HG02571 (cell line): Measurements from ENCODE around the gene RNF144A.
"Not testable (repeated sequence)": the region's sequence is repeated elsewhere in the genome, so short reads cannot be mapped to it uniquely, and the experiment has no call there.

Experiments used
- ATAC-seq: cut with Tn5 transposase; IDR thresholded peaks from one replicate; pipeline ENCODE4 v1.9.1; 2021; ENCODE audit warnings: mild to moderate bottlenecking, moderate library complexity; ENCODE audit not compliant: unreplicated experiment

RNF144A gene

DNA sequence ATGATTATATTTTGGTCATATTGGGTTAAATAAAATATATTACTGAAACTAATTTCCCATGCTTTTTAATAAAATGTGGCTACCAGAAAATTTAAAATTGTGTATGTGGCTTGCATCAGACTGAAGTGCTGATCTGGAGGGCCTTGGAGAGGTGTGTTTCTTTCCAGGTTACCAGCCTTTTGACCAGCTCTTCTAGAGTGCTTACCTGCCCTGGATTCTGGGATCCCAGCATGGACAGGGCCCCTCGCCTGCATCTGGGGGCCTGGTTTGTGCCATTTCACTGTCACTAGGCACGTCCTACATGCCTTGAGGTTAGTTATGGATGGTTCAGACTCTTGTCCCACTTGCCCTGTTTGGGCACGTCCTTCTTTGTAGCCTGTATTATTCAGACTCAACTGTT, 10.5 kb downstream of the RNF144A start:
- no peak for ATAC-seq

DNA sequence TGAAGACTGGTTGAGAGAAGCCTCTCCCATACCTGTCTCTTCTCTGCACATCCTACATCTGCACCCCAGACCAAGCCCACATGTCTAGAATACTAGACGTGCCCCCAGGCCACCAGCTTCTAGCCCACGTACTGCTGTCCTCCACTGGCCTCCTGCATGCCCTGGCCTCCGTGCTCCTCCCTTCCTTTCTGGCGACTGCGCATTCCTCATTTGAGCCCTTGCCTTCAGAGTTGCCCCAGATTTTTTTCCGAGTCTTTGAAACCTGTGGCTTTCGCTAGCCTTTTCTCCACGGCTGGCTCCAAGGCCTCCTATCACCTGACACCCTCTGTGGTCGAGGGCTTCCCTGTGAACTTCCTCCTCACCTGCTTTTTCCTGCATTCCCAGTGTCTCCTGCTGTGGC, 11.2 kb downstream of the RNF144A start:
- no peak for ATAC-seq

DNA sequence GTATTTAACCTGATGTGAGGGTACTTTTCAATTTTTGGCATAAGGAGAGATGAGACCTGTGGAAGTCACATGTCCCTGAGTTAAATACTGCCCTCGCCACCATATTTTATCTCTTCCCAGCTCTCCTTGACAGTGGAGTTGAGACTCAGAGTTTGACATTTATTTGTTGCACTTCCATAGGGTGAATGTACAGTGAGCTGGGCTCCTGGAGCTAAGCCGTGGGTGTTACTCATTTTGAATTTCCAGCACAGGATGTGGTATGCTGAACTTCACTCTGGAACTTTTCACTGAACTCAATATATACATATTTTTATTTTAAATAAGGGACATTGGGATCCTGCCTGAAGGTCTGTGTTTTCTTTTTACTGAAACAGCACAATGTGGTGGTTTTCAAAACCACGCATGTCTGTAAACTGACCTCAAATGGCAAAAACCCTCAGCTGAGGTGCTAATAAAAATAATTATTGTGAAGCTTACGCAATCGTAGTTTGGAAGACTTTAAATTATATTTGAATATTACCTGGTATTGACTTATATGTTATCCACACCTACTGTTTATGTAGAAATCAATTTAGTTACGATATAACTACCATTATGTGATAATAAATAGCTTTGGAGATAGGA, 12.1 kb downstream of the RNF144A start:
- no peak for ATAC-seq

DNA sequence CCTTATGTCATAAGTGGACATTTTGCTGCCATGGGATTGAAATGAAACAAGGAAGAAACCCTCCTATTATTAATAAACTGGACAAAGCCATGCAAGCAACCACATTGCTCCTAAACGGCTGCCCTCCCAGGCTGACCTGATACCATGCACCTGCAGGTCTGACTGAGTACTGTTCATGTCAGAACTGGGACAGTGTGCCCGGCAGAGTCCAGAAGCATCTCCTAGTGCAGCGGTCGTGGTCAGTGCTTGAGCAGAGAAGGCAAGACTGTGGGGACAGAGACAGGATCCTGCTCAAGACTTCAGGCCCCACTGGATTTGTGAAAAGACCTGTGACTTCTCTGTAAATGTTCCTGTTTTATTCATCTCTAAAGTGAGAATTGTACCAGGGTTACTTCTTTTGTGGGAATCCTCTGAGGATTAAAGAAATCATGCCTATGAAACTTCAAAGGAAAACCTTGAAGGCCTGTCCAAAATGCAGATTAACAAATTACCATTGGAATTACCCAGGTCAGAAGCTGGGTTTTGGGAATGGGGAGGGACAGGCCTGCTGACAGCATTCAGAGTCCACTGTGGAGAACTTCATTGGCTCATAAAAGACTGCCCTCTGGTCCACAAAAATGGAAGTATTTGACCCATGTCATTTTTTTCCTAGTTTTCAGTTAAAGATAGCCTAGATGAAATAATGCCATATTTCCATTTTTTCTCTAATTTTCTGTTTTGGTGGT, 13.9 kb downstream of the RNF144A start:
- ATAC-seq, result no peak

DNA sequence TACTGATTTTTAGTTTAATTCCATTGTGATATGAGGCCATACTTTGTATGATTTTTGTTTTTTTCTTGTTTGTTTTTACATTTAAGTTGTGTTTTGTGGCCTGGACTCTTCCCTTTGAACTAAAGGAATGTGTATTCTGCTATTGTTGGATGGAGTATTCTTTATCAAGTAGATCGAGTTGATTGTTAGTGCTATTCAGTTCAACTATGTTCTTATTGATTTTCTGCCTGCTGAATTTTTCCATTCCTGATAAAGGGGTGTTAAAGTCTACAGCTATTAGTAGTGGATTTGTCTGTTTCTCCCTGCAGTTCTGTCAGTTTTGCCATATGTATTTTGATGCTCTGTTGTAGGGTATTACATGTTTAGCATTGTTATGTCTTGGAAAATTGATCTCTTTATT, 14.5 kb downstream of the RNF144A start:
- no peak for ATAC-seq

DNA sequence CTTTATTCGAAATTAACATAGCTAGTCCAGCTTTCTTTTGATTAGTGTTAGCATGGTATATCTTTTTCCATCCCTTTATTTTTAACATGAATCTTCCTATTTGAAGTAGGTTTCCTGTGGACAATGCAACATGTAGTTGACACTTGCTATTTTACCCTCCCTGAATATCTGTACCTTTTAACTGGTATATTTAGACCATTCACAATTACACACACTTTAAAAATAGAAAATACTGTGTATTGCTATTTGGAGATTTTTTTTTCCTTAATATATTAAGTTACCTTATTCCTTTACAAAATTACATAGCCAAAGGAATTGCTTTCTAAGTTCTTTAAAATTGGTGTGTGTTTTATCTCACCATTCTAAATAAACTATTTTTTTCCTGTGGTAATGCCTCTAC, 15.0 kb downstream of the RNF144A start:
- no peak for ATAC-seq

DNA sequence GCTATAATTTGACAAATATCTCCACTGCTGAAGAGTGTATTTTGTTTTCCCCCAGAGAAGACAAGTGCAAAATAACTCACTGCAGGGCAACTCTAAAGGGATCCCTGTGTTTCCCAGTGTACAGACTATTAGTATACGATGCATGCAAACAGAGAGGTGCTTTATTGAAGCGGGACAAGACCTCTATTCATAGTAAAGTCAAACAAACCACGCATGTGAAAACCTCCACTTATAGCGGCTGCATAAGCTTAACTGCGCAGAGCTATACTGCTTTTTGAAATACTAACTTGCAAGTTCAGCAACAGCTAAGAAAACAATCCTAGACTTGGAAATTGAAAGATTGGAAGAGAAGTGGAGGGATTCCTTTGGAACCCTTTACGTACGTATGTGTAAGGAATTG, 15.6 kb downstream of the RNF144A start:
- ATAC-seq, result no peak

DNA sequence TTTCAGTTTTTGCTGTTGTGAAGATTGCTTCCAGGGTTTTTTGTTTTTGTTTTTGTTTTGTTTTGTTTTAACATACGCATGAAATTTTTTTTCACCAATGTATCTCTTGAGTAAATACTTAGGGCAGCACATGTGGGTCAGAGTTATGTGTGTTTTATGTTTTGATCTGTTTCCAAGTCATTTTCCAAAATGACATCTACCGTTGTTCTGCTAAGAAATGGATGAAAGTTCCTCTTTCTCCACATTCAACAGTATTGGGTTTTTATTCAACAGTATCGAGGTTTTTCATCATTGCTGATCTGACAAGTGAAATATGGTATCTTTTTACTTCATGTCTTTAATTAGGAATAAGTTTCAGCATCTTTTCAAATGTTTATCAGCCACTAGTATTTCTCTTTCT, 16.7 kb downstream of the RNF144A start:
- no peak for ATAC-seq

DNA sequence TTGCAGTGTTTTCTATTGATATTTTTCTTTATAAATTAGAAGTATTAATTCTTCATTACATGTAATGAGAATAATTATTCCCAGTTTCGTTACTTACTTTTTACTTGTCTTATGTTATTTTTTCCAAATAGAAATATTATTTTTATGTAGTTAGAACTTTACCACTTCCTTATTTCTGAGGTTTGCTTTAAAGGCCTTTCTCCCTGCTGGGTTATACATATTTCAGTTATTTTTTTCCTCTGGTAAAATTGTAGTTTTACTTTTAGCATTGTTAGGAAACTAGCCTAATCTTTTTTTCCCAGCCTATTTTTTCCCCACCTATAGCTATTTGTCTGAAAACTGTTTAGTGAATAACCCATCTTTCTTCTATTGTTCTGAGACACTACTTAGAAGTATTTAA, 17.1 kb downstream of the RNF144A start:
- no peak for ATAC-seq

DNA sequence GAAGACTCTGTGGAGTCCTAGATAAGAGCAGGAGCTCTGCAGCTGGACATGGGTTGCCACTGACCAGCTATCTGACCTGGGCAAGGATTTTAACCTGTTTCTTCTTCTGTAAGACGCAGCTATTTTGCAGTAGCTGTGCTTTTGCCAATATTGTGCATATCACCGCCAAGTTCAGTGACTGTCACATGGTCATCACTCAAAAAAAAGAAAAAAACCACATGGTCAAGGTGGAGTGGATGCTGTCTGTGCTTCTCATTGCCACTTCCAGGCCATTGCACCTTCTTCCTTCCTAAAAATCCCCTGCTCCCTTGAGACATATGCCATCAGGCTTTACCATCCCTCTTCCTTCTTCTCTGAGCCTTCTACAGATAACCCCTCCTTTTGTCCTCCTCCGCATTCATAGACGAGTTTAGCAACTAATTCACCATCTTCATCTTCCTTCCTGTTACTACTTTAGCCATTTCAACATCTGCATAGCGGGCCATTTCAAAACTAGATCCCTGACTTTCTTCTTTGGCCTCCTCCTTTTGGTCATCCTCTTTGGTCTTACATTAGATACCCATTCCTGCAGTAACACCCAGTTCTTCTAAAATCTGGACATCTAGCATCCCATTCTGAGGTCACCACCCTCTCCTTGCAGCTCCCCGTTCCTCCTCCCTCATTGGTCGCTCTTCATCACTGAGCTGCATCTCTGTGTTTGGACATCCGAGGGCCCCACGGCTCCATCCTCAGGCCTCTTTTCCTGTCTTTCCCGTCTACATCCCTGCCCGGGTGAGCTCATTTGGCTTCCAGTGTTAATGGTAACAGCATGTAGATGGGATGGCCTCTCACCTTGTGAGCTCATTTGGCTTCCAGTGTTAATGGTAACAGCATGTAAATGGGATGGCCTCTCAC, 17.8 kb downstream of the RNF144A start:
- ATAC-seq, result no peak

DNA sequence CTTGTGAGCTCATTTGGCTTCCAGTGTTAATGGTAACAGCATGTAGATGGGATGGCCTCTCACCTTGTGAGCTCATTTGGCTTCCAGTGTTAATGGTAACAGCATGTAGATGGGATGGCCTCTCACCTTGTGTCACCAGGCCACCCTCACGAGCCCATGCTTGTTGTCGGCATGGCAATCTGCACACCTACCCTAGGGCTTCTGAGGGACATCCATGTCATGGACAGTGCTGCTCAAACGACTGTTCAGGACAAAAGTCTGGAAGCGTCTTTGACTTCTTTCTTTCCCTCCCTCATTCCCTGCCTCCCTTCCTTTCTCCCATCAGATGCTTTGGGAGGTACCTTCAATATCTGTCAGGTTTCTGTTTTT, 18.4 kb downstream of the RNF144A start:
- ATAC-seq, result not testable (repeated sequence)

DNA sequence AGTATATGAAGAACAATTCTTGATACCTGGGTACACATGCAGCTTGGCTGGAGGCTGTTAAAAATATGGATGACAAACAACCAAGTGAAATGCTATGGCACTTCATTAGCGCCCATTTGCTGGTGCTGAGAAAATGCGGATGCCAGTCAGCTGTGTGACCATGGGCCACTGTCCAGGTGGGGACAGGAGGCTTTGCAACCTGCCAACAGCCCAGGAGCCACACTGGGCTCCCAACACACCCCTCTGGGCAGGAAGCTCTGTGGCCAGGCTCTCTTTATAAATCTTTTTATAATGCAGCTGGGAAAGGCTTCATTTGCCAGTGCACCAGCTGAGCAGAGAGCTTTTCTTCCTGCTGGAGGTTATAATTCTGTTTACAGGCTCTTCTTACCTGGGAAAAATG, 19.9 kb downstream of the RNF144A start:
- ATAC-seq, result no peak

DNA sequence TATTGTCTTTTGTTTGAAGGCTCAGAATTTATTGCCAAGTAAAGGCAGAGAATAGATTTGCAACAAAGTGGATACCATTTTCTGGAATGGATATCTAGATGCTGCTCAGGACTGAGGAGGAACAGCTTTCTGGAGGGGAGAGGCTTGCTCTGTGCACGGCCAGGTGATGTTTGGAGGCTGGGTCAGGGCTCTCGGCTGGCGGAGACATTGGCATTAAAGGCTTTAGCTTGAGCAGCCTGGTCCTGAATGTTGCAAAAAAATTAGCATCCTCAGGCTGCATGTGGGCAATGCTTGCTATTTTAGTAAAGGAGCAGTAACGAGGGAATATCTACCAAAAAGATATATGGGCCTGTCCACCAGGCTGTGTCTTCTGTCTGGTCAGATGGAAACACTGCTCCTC, 20.4 kb downstream of the RNF144A start:
- no peak for ATAC-seq

DNA sequence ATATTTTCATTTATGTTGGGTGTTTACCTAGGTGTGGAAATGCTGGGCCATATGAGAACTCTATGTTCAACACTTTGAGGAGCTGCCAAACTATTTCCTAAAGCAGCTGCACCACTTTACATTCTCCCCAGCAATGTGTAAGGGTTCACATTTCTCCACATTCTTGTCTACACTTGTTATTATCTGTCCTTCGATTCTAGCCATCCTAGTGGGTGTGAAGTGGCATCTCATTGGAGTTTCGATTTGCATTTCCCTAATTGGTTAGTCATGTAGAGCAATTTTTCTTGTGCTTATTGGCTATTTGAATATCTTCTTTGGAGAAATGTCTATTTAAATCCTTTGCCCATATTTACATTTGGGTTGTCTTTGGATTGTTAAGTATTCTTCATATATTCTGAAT, 21.9 kb downstream of the RNF144A start:
- no peak for ATAC-seq

DNA sequence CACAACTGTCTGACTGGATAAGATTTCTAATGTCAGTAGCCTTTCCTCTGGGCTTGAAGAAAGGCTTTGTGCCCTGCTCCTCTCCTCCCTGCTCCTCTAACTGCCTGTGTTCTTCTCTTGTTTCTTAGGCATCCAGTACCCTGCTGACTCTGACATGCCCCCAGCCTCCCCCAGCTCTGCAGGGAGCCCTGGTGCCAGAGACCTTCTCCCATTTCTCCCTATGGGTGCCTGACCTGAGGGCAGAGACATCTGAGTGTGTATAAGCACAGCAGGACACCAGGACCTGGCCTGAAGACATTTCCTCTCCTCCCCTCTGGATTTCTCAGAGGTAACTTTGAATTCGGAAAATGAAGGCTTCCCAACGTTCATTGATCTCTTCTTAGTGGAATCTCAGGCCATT, 23.6 kb downstream of the RNF144A start:
- ATAC-seq, result no peak

DNA sequence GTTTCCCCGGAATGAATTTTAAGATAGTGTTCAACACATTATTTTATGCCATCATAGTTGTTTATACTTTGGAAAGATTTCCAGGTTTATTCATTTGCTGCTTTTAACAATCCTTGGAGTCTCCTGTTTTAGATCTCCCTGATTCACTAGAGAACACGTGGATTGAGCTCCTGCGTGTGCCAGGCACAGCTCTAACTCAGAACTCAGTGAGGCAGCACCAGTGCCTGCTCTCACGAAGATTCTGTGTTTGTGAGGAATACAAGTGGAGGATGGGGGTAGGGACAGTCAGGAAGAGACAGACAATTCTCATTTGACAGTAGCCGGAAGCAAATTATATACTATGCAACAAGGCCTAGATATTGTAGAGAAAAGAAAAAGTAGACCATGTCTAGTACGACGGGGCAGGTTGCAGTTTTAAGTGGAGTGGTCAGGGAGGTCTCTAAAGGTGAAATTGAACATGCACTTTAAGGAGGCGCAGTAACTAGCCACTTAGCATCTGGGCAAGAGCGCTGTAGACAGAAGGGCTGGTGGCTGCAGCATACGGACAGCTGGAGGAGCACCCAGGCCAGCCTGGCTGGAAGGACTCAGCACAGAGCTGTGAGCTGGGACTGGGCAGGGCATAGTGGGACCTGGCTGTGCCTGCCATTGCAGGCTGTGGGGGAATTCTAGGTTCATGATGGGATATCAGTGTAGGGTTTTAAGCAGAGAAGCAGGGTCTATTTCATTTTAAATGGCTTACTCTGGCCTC, 24.3 kb downstream of the RNF144A start:
- no peak for ATAC-seq

DNA sequence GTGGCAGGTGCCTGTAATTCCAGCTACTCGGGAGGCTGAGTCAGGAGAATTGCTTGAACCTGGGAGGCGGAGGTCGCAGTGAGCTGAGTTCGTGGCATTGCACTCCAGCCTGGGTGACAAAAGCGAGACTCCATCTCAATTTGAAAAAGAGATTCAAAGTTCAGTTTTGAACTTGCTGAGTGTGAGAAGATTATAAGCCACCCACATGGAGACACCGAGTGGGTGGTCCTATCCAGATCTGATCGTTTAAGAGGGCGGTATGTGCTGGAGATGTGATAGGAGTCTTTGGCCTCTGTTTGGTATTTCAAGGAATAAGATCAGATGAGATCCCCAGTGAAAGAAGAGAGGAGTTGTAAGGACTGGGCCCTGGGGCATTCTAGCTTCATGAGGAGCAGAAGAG, 25.6 kb downstream of the RNF144A start:
- ATAC-seq, result no peak

DNA sequence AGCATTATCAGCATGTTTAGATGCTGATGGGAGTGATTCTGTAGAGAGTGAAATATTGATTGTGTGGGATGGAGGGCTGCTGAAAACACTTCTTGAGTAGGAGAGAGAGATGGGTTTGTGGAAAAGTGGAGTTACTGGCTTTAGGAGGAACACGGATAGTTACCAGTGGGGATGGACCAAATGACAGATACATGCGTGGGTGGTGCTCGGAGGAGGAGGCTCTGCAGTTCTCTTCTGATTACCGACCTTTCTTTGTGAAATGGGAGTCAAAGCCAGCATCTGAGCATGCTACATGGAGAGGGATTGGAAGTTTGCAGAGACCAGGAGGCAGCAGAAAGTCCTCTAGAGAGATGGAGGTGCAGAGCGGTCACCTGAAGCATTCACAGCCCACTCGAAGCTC, 26.3 kb downstream of the RNF144A start:
- no peak for ATAC-seq

DNA sequence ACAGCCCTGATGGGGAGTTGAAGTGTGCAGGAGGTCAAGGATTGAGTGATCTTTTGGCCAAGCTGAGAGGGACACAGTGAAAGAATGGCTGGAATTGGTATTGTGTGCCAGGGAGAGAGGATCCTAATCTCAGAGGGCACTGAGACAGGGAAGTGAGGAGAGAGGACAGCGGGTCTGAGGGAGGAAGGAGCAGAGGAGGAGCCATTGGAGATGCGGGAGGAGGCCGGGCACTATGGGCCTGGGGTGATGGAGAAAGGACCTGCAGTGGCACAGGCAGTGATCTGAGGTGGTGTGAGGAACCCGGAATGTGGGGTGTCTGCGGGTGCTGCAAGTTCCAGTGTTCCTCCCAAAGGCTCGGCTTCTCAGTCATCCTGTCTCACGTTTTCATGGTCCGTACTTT, 26.8 kb downstream of the RNF144A start:
- ATAC-seq, result no peak

DNA sequence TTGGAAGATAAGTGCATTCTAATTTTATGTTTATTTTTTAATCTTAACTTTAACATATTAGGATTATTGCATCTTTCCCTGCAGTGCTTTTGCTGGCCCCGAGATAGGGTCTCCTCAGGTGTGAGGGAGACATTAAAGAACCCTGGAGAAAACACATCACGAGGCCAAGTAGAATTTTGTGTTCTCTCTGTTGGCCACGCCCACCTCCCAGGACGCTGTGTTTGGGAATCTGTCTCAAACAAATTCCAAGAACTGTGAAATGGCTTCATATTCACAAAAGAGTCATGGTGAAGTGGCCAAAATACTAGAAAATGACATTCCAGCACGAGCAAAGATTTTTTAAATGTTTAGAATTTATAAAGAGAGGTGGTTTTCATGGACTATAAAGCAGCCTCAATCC, 27.3 kb downstream of the RNF144A start:
- no peak for ATAC-seq

DNA sequence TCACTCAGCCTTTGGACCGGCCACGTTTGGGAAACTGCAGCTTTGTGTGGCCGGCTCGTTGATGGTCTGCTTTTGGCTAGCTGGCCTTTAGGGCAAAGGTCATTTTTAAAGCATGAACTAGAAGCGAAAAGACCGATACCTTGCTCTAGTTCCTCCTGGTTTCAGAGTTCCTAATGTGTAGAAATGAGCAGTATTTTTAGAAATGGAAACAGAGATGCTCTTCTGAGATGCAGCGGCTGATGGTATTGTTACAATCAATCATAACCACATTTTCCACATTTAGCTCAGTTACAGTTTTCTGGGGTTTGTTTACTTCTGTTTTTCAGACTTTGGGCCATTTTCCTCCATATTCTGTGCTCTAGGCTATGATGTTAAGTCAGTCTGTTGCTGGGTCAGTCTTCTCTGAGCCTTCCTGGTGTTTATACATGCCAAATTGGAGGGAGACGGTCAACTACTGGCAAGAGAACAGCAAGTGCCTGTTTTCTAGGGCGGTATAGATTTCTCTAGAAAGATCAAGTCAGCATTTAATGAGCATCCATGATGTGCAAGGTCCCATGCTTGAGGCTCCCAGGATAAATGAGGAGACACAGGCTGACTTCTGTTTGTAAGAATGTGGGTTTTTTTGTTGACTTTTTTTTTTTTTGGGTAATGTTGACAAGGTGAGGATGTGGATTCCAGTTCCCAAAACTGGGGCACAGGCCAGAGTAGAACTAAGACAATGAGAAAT, 28.0 kb downstream of the RNF144A start:
- peak; percentile 73 for ATAC-seq
